IMR-90 (cell line): Measurements from ENCODE around the gene ACOT7. TPM values are rescaled to one million over a fixed set of nuclear protein-coding genes. Genes with fewer than 3 reads are reported as not detected.

Experiments used
- ATAC-seq: fragments of 200-7000 bp; cut with Tn5 transposase; 2 replicates; pipeline ENCODE4 v1.9.1; 2020; ENCODE audit warnings: low read depth, mild to moderate bottlenecking, moderate library complexity
- BruUV-seq: library from RNA; stranded (reverse); fragments of 400-500 nt; replicated peaks from 2 replicates; lab custom pipeline; 2021; lab: Mats Ljungman, UMichigan
- CTCF ChIA-PET: fragments of 300-600 bp; formaldehyde crosslinking; extraction: SDS; loops from one replicate; lab custom pipeline; 2021; ENCODE audit warnings: antibody characterized with exemption; lab: Yijun Ruan, JAX
- POLR2A ChIA-PET: fragments of 300-600 bp; sonication (Branson Sonifier 250); formaldehyde crosslinking; loops from one replicate; lab custom pipeline; 2022; ENCODE audit warnings: antibody characterized with exemption; ENCODE audit not compliant: unreplicated experiment; lab: Charles Lee
- DNase-seq: peaks from one replicate; pipeline ENCODE4 v3.0.0; 2013
- H2AFZ ChIP-seq: replicated peaks from 2 replicates; pipeline ENCODE3; 2013; ENCODE audit warnings: low read length, mild to moderate bottlenecking; ENCODE audit not compliant: poor library complexity
- H2AK5ac ChIP-seq: 2 replicates; pipeline ENCODE4 v1.6.1; 2013; ENCODE audit warnings: low read depth, low read length, inconsistent platforms
- H2AK9ac ChIP-seq: replicated peaks from 2 replicates; pipeline ENCODE3; 2013; ENCODE audit warnings: mild to moderate bottlenecking, low read depth, low read length, moderate library complexity; ENCODE audit not compliant: poor library complexity
- H2BK120ac ChIP-seq: 2 replicates; pipeline ENCODE4 v1.6.1; 2013; ENCODE audit warnings: low read depth, low read length, inconsistent platforms
- H2BK15ac ChIP-seq: 3 replicates; pipeline ENCODE4 v1.6.1; 2013; ENCODE audit warnings: low read depth, low read length, inconsistent platforms
- H2BK20ac ChIP-seq: 2 replicates; pipeline ENCODE4 v1.6.1; 2013; ENCODE audit warnings: low read depth, mild to moderate bottlenecking, inconsistent platforms, low read length, moderate library complexity
- H2BK5ac ChIP-seq: 2 replicates; pipeline ENCODE4 v1.6.1; 2013; ENCODE audit warnings: mild to moderate bottlenecking, low read depth, low read length, inconsistent platforms; ENCODE audit not compliant: poor library complexity, severe bottlenecking
- H3K14ac ChIP-seq: replicated peaks from 2 replicates; pipeline ENCODE4 v1.6.1; 2013; ENCODE audit warnings: low read depth, low read length, inconsistent platforms
- H3K18ac ChIP-seq: 2 replicates; pipeline ENCODE4 v1.6.1; 2013; ENCODE audit warnings: low read depth, low read length, control low read depth
- H3K23ac ChIP-seq: 2 replicates; pipeline ENCODE4 v1.6.1; 2013; ENCODE audit warnings: low read depth, low read length, inconsistent platforms
- H3K27ac ChIP-seq: 2 replicates; pipeline ENCODE4 v1.5.1; 2013; ENCODE audit warnings: mild to moderate bottlenecking, control low read depth, low read length; ENCODE audit not compliant: insufficient read depth
- H3K27me3 ChIP-seq: 2 replicates; pipeline ENCODE4 v1.6.1; 2013; ENCODE audit warnings: low read length; ENCODE audit not compliant: control insufficient read depth, insufficient read depth
- H3K36me3 ChIP-seq: 2 replicates; pipeline ENCODE4 v1.6.1; 2013; ENCODE audit warnings: low read length, mixed read lengths; ENCODE audit not compliant: control insufficient read depth, insufficient read depth
- H3K4ac ChIP-seq: 2 replicates; pipeline ENCODE4 v1.6.1; 2013; ENCODE audit warnings: low read depth, low read length, inconsistent platforms
- H3K4me1 ChIP-seq: 2 replicates; pipeline ENCODE4 v1.6.1; 2013; ENCODE audit warnings: low read length, mixed read lengths; ENCODE audit not compliant: control insufficient read depth, insufficient read depth
- H3K4me2 ChIP-seq: 2 replicates; pipeline ENCODE4 v1.6.1; 2013; ENCODE audit warnings: low read depth, mild to moderate bottlenecking, control low read depth, low read length, moderate library complexity
- H3K4me3 ChIP-seq: 2 replicates; pipeline ENCODE4 v1.5.1; 2013; ENCODE audit warnings: low read depth, mild to moderate bottlenecking, control low read depth, low read length, moderate library complexity; ENCODE audit not compliant: insufficient read depth
- H3K56ac ChIP-seq: 2 replicates; pipeline ENCODE4 v1.6.1; 2013; ENCODE audit warnings: low read length, inconsistent platforms; ENCODE audit not compliant: insufficient read depth; ENCODE audit errors: extremely low read depth
- H3K79me1 ChIP-seq, 2 experiments: 2 replicates each; pipeline ENCODE4 v1.6.1; 2013; ENCODE audit warnings: low read length in 2 of 2, inconsistent platforms in 1 of 2, low read depth in 1 of 2
- H3K9ac ChIP-seq: 2 replicates; pipeline ENCODE4 v1.6.1; 2013; ENCODE audit warnings: low read depth, low read length, control low read depth
- H3K9me1 ChIP-seq: 2 replicates; pipeline ENCODE4 v1.6.1; 2013; ENCODE audit warnings: low read length, inconsistent platforms; ENCODE audit not compliant: insufficient read depth
- H3K9me3 ChIP-seq: 2 replicates; pipeline ENCODE4 v1.6.1; 2013; ENCODE audit warnings: low read length; ENCODE audit not compliant: control insufficient read depth, insufficient read depth
- H4K20me1 ChIP-seq: 2 replicates; pipeline ENCODE4 v1.6.1; 2013; ENCODE audit warnings: low read length, inconsistent platforms; ENCODE audit not compliant: insufficient read depth
- H4K5ac ChIP-seq: 2 replicates; pipeline ENCODE4 v1.6.1; 2013; ENCODE audit warnings: mild to moderate bottlenecking, low read depth, low read length, control low read depth
- H4K8ac ChIP-seq, 2 experiments: 2 replicates each; pipeline ENCODE4 v1.6.1; 2013; ENCODE audit warnings: low read depth in 2 of 2, low read length in 2 of 2, control low read depth in 1 of 2, inconsistent platforms in 1 of 2
- H4K91ac ChIP-seq: 2 replicates; pipeline ENCODE4 v1.6.1; 2013; ENCODE audit warnings: low read depth, low read length, inconsistent platforms; ENCODE audit not compliant: insufficient read depth
- BHLHE40 ChIP-seq: fragments of 150-350 bp; IDR thresholded peaks from 2 replicates; pipeline ENCODE4 v1.6.1; 2016; ENCODE audit warnings: mild to moderate bottlenecking, low read depth, low read length
- CEBPB ChIP-seq: IDR thresholded peaks from 2 replicates; pipeline ENCODE4 v1.6.1; 2012; ENCODE audit warnings: low read depth, low read length, improper control_type of control experiment
- CTCF ChIP-seq: conservative IDR thresholded peaks from 2 replicates; pipeline ENCODE4 v1.5.1; 2012; ENCODE audit warnings: mild to moderate bottlenecking, low read depth, low read length, improper control_type of control experiment
- FOS ChIP-seq: fragments of 150-350 bp; IDR thresholded peaks from 2 replicates; pipeline ENCODE4 v1.6.1; 2016; ENCODE audit warnings: low read depth, low read length
- MAFK ChIP-seq: IDR thresholded peaks from 2 replicates; pipeline ENCODE4 v1.6.1; 2012; ENCODE audit warnings: low read depth, low read length, improper control_type of control experiment
- MAZ ChIP-seq: IDR thresholded peaks from 2 replicates; pipeline ENCODE4 v1.6.1; 2012; ENCODE audit warnings: low read depth, mild to moderate bottlenecking, low read length, improper control_type of control experiment, moderate library complexity, borderline replicate concordance
- MXI1 ChIP-seq: IDR thresholded peaks from 2 replicates; pipeline ENCODE4 v1.6.1; 2012; ENCODE audit warnings: low read depth, mild to moderate bottlenecking, low read length, moderate library complexity, borderline replicate concordance
- NFE2L2 ChIP-seq: fragments of 150-350 bp; IDR thresholded peaks from 2 replicates; pipeline ENCODE4 v1.6.1; 2016; ENCODE audit warnings: low read depth, mild to moderate bottlenecking, low read length
- RFX5 ChIP-seq: IDR thresholded peaks from 2 replicates; pipeline ENCODE4 v1.8.0; 2012; ENCODE audit warnings: low read depth, mild to moderate bottlenecking, low read length, moderate library complexity
- WGBS, 2 experiments: methylation state at CpG; one replicate each; pipeline versions ENCODE4 v1.1.5 to v1.1.7; 2013; ENCODE audit warnings: missing lambda C conversion rate in 2 of 2; ENCODE audit not compliant: insufficient read length in 1 of 2; ENCODE audit errors: extremely low coverage in 2 of 2; 5-methylcytosine and 5-hydroxymethylcytosine counted together
- dilution Hi-C: fragments of 300-500 bp; cut with HindIII; formaldehyde crosslinking; loops from one replicate; pipeline ENCODE4 v1.14.3; 2018; ENCODE audit warnings: low sequenced_read_pairs; ENCODE audit not compliant: unreplicated experiment
- in situ Hi-C: fragments of 300-500 bp; cut with MboI; formaldehyde crosslinking; loops from 3 replicates; pipeline ENCODE4 v1.14.3; 2019; ENCODE audit warnings: low sequenced_read_pairs, inconsistent platforms, mixed read lengths
- intact Hi-C: fragments of 100-400 bp; cut with micrococcal nuclease; formaldehyde crosslinking; loops from 2 replicates; pipeline ENCODE4 v1.10.0; 2022
- polyA plus RNA-seq, 3 experiments: library from polyadenylated mRNA; depleted of rRNA; stranded (reverse); fragments of >200 nt; gene quantifications; 2 replicates each; pipeline ENCODE4 v1.2.3, GENCODE V29; 2012; ENCODE audit warnings: low replicate concordance in 1 of 3
- total RNA-seq: library from RNA; depleted of rRNA; stranded (reverse); fragments of >200 nt; gene quantifications from 2 replicates; pipeline ENCODE4 v1.2.3, GENCODE V29; 2012
- TF ChIP-seq, protein P1 (sequence below): fragments of 150-350 bp; IDR thresholded peaks from 2 replicates; pipeline ENCODE4 v1.6.1; 2016; ENCODE audit warnings: low read depth, mild to moderate bottlenecking, low read length, moderate library complexity, borderline replicate concordance

Gene ACOT7
- total and polyA plus RNA-seq, 2 of the 4 experiments (the other 2 are of a cell fraction) = 51.6 to 242 TPM

DNA sequence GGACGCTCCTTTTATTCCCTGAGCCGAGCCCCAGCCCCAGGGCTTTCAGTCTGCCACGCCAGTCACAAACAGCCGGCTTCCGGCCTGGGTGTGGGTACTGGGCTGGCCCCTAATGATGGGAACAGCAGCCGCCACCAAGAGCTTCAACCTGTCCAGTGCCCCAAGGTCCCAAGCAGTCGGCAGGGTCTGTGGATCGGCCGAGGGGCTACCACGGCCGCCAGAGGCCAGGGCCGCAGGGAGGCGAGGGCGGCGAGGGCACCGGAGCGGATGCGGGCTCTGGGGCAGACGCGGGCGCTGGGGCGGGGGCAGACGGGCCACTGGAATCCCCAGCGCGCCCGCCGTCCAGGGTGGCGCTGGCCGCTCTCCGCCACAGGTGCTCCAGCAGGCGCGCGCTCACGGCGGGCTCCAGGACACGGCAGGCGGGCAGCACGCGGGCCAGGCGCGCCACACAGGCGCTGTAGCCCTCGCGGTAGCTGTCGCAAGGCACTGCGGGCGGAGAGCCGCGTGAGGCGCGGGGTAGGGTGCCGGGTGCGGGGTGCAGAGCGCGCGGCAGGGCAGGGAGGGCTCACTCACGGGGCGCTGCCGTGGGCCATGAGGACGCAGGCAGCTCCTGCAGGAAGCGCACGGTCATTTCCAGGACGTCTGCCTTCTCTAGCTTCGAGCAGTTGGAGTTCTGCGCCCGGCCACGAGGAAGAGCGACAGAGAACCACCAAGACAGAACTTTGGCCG lies 25.3 kb upstream of the ACOT7 start:
- Histone ChIP-seq H3K4me2 (no peak overlapping the region), H3K36me3 (no peaks in the 10 kb centered on the region), H3K23ac (no peak overlapping the region), H2AFZ (peak overlapping the region; percentile 56), H3K18ac (no peak overlapping the region), H3K4me3 (no peak overlapping the region), H2AK5ac (no peak overlapping the region), H2BK20ac (no peak overlapping the region), H2BK15ac (no peak overlapping the region), H4K8ac (no peak overlapping the region), H3K9me1 (no peaks in the 10 kb centered on the region), H2BK120ac (no peak overlapping the region), H2BK5ac (no peak overlapping the region), H3K14ac (no peak overlapping the region), H3K79me1 (no peaks in the 10 kb centered on the region), H2AK9ac (no peak overlapping the region), H3K4ac (no peak overlapping the region), H3K9me3 (no peaks in the 10 kb centered on the region), H4K20me1 (peaks cover 8% of the 10 kb centered on the region; the same call in 1 of the 2 replicates), H4K91ac (no peak overlapping the region), H3K9ac (no peak overlapping the region), H3K27ac (no peak overlapping the region), H3K56ac (no peak overlapping the region), H3K4me1 (peaks cover 2% of the 10 kb centered on the region), H3K27me3 (peaks cover 78% of the 10 kb centered on the region), H4K5ac (no peak overlapping the region)
- DNase-seq (no peak), ATAC-seq (no peak)
- in situ Hi-C loops = no loop called here
- WGBS, 2 experiments = 13% methylated on average over 54 of the region's 69 CpGs; no CpG with 5 or more reads in 1 of the 2 experiments
- no TSS peak for BruUV-seq
- intact Hi-C loops = no loop called here
- no peak for TF ChIP-seq MAFK
- TF ChIP-seq FOS = no peak
- no peak for TF ChIP-seq MAZ
- no peak for TF ChIP-seq CTCF
- TF ChIP-seq RFX5 = no peak
- TF ChIP-seq CEBPB = no peak
- no peak for TF ChIP-seq BHLHE40
- TF ChIP-seq NFE2L2 = no peak
- TF ChIP-seq, protein P1, sequence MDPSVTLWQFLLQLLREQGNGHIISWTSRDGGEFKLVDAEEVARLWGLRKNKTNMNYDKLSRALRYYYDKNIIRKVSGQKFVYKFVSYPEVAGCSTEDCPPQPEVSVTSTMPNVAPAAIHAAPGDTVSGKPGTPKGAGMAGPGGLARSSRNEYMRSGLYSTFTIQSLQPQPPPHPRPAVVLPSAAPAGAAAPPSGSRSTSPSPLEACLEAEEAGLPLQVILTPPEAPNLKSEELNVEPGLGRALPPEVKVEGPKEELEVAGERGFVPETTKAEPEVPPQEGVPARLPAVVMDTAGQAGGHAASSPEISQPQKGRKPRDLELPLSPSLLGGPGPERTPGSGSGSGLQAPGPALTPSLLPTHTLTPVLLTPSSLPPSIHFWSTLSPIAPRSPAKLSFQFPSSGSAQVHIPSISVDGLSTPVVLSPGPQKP = no peak
- TF ChIP-seq MXI1 = no peak
- ChIA-PET POLR2A (no interaction called here), CTCF (interaction anchor here (3.7 kb wide), 1 partner anchor 19 kb away, joined by 13 read pairs; no protein-coding TSS in a partner anchor)
- dilution Hi-C loops = no loop called here
